ENCODE measurements around the gene PGAP2.

The PGAP2 gene

GRCh38 chr11:3830088-3830487 is 21.7 kb downstream of the PGAP2 start:
- no peaks in the 10 kb centered on the region for H3K9me3 ChIP-seq (ENCODE audit: control insufficient read depth, low read length)
- no peak overlapping the region for H3K9ac ChIP-seq
- no peak overlapping the region for H3K4me3 ChIP-seq (ENCODE audit: low read depth, low read length)
- H2AFZ ChIP-seq, result no peak overlapping the region
- peaks cover 3% of the 10 kb centered on the region for H3K79me2 ChIP-seq
- H3K27me3 ChIP-seq (ENCODE audit: control insufficient read depth, insufficient read depth, low read length), result no peaks in the 10 kb centered on the region
- no peaks in the 10 kb centered on the region for H3K36me3 ChIP-seq (ENCODE audit: control insufficient read depth, insufficient read depth, low read length)
- no peak overlapping the region for H3K4me2 ChIP-seq (ENCODE audit: low read length)
- TF ChIP-seq CTCF (IDR thresholded peaks at IDR 0.05), result no peak
- H3K4me1 ChIP-seq, result peaks cover 7% of the 10 kb centered on the region
- no peak overlapping the region for H3K27ac ChIP-seq

GRCh38 chr11:3830730-3831129 is 22.4 kb downstream of the PGAP2 start:
- no peak overlapping the region for H3K27ac ChIP-seq

GRCh38 chr11:3831378-3832239 is 23.2 kb downstream of the PGAP2 start:
- H3K36me3 ChIP-seq (ENCODE audit: control insufficient read depth, insufficient read depth, low read length), result no peaks in the 10 kb centered on the region
- no peak overlapping the region for H2AFZ ChIP-seq
- no peak overlapping the region for H3K4me3 ChIP-seq (ENCODE audit: low read depth, low read length)
- peaks cover 3% of the 10 kb centered on the region for H3K79me2 ChIP-seq
- H3K27me3 ChIP-seq (ENCODE audit: control insufficient read depth, insufficient read depth, low read length), result no peaks in the 10 kb centered on the region
- no peak overlapping the region for H3K9ac ChIP-seq
- peaks cover 7% of the 10 kb centered on the region for H3K4me1 ChIP-seq
- H3K4me2 ChIP-seq (ENCODE audit: low read length), result no peak overlapping the region
- no peak overlapping the region for H3K27ac ChIP-seq
- no peak for TF ChIP-seq CTCF (IDR thresholded peaks at IDR 0.05)
- H3K9me3 ChIP-seq (ENCODE audit: control insufficient read depth, low read length), result no peaks in the 10 kb centered on the region

More at GRCh38 chr11:3830730-3831129, 22.4 kb downstream of the PGAP2 start:
- Histone ChIP-seq H2AFZ (no peak overlapping the region), H3K79me2 (peaks cover 3% of the 10 kb centered on the region), H3K36me3 (ENCODE audit: control insufficient read depth, insufficient read depth, low read length) (no peaks in the 10 kb centered on the region), H3K27me3 (ENCODE audit: control insufficient read depth, insufficient read depth, low read length) (no peaks in the 10 kb centered on the region), H3K4me1 (peaks cover 7% of the 10 kb centered on the region), H3K4me2 (ENCODE audit: low read length) (no peak overlapping the region), H3K9me3 (ENCODE audit: control insufficient read depth, low read length) (no peaks in the 10 kb centered on the region), H3K9ac (no peak overlapping the region), H3K4me3 (ENCODE audit: low read depth, low read length) (no peak overlapping the region)
- TF ChIP-seq CTCF (IDR thresholded peaks at IDR 0.05), result no peak

- no peak overlapping the region for H2AFZ ChIP-seq
- peaks cover 7% of the 10 kb centered on the region for H3K4me1 ChIP-seq
- H3K36me3 ChIP-seq (ENCODE audit: control insufficient read depth, insufficient read depth, low read length), result no peaks in the 10 kb centered on the region
- no peak overlapping the region for H3K4me3 ChIP-seq (ENCODE audit: low read depth, low read length)
- no peak for TF ChIP-seq CTCF (IDR thresholded peaks at IDR 0.05)
- H3K79me2 ChIP-seq, result peaks cover 3% of the 10 kb centered on the region
- H3K9me3 ChIP-seq (ENCODE audit: control insufficient read depth, low read length), result no peaks in the 10 kb centered on the region
- H3K4me2 ChIP-seq (ENCODE audit: low read length), result no peak overlapping the region
- H3K27ac ChIP-seq, result no peak overlapping the region
- H3K27me3 ChIP-seq (ENCODE audit: control insufficient read depth, insufficient read depth, low read length), result no peaks in the 10 kb centered on the region
- H3K9ac ChIP-seq, result no peak overlapping the region
Measured at GRCh38 chr11:3832816-3833215, 24.5 kb downstream of the PGAP2 start.

GRCh38 chr11:3833449-3833848 is 25.1 kb downstream of the PGAP2 start:
- Histone ChIP-seq H3K9ac (no peak overlapping the region), H3K27ac (no peak overlapping the region), H3K9me3 (ENCODE audit: control insufficient read depth, low read length) (no peaks in the 10 kb centered on the region), H3K4me1 (peaks cover 7% of the 10 kb centered on the region), H3K36me3 (ENCODE audit: control insufficient read depth, insufficient read depth, low read length) (no peaks in the 10 kb centered on the region), H3K79me2 (peaks cover 3% of the 10 kb centered on the region), H3K4me2 (ENCODE audit: low read length) (no peak overlapping the region), H3K4me3 (ENCODE audit: low read depth, low read length) (no peak overlapping the region), H2AFZ (no peak overlapping the region), H3K27me3 (ENCODE audit: control insufficient read depth, insufficient read depth, low read length) (no peaks in the 10 kb centered on the region)
- no peak for TF ChIP-seq CTCF (IDR thresholded peaks at IDR 0.05)
